Stimulated activated naive CD8-positive, alpha-beta T cell treated with anti-CD3 and anti-CD28 coated beads, Interleukin-15, Interleukin-2, amounts not matched to agents 100 U/mL and 50 U/mL, for 24 hours (primary cell): ENCODE results near the gene RAD54L2.
"Not testable (repeated sequence)": the region's sequence is repeated elsewhere in the genome, so short reads cannot be mapped to it uniquely, and the experiment has no call there.

Source experiments
- ATAC-seq: fragments of 150-1000 bp; cut with Tn5 transposase; one replicate; pipeline ENCODE4 v1.10.0; 2021
- DNase-seq: peaks from one replicate; pipeline ENCODE4 v3.0.0; 2021

Gene RAD54L2

GRCh38 chr3:51539291-51539941 is 897 bp downstream of the RAD54L2 start:
- ATAC-seq, result peak; percentile 82
- peak; percentile 61 for DNase-seq

GRCh38 chr3:51542596-51542995 is 4.1 kb downstream of the RAD54L2 start:
- not testable (repeated sequence) for ATAC-seq, DNase-seq

- no peak for ATAC-seq
- DNase-seq, result no peak
Measured at GRCh38 chr3:51544011-51544775, 5.7 kb downstream of the RAD54L2 start.

- DNase-seq, result no peak
- no peak for ATAC-seq
Measured at GRCh38 chr3:51547274-51547673, 8.8 kb downstream of the RAD54L2 start.

- ATAC-seq, result no peak
Measured at GRCh38 chr3:51549311-51549710, 10.8 kb downstream of the RAD54L2 start.

GRCh38 chr3:51550080-51550819 is 11.7 kb downstream of the RAD54L2 start:
- no peak for DNase-seq
- ATAC-seq, result no peak

More at GRCh38 chr3:51549311-51549710, 10.8 kb downstream of the RAD54L2 start:
- no peak for DNase-seq

- ATAC-seq (no peak), DNase-seq (no peak)
Measured at GRCh38 chr3:51557993-51558392, 19.5 kb downstream of the RAD54L2 start.

GRCh38 chr3:51559411-51559888 is 20.9 kb downstream of the RAD54L2 start:
- DNase-seq (no peak), ATAC-seq (no peak)

- no peak for ATAC-seq
Measured at GRCh38 chr3:51559961-51560360, 21.4 kb downstream of the RAD54L2 start.

GRCh38 chr3:51562403-51562802 is 23.9 kb downstream of the RAD54L2 start:
- ATAC-seq, DNase-seq: not testable (repeated sequence)

More at GRCh38 chr3:51559961-51560360, 21.4 kb downstream of the RAD54L2 start:
- no peak for DNase-seq

- no peak for ATAC-seq
Measured at GRCh38 chr3:51568036-51568435, 29.5 kb downstream of the RAD54L2 start.

GRCh38 chr3:51568996-51569395 is 30.5 kb downstream of the RAD54L2 start:
- ATAC-seq (no peak), DNase-seq (no peak)

More at GRCh38 chr3:51568036-51568435, 29.5 kb downstream of the RAD54L2 start:
- no peak for DNase-seq

- ATAC-seq (no peak), DNase-seq (no peak)
Measured at GRCh38 chr3:51578238-51578637, 39.7 kb downstream of the RAD54L2 start.

GRCh38 chr3:51580418-51580817 is 41.9 kb downstream of the RAD54L2 start:
- no peak for ATAC-seq
- DNase-seq, result no peak

GRCh38 chr3:51581524-51581923 is 43.0 kb downstream of the RAD54L2 start:
- DNase-seq (no peak), ATAC-seq (no peak)

- no peak for ATAC-seq
- DNase-seq, result no peak
Measured at GRCh38 chr3:51585197-51585596, 46.7 kb downstream of the RAD54L2 start.

GRCh38 chr3:51585871-51586270 is 47.4 kb downstream of the RAD54L2 start:
- DNase-seq, result no peak
- ATAC-seq, result no peak
